ENCODE data around the gene PYHIN1.

The PYHIN1 gene

GRCh38 chr1:159023723-159024122 is 92.4 kb downstream of the PYHIN1 start:
- no peak for DNase-seq

DNA sequence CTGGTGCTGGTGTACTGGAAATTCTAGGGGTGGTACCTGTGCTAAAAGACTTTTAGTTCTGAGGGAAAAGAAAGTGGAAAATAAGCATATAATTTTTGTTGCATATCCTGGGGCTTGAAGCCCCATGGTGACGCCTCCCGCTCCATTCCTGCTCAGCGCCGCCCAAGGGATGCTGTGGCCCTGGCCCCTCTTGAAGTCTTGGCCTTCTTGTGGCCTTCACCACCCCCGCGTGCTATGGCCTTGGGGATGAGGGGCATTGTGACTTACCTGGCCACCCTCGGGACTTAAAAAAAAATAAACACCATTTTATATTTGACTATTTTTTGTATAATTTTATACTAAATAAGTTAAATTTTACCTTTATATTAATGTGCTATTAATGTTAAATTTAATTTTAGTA is 93.7 kb downstream of the PYHIN1 start:
- no peak for DNase-seq
